ENCODE results near the gene ROR2. TPM values are rescaled to one million over a fixed set of nuclear protein-coding genes. Genes with fewer than 3 reads are reported as not detected.
A peak's percentile ranks its signal among the peaks of the same experiment; 100 is the strongest.
"Not testable (repeated sequence)": the region's sequence is repeated elsewhere in the genome, so short reads cannot be mapped to it uniquely, and the experiment has no call there.

The ROR2 gene
- 1 to 10 TPM in 2 of 3 donors, under 1 TPM in 1; 0.67 to 3.7 (median 2.8) TPM for polyA plus RNA-seq

GRCh38 chr9:91949946-91950664 lies at the start of gene ROR2:
TSS of gene ROR2 (minus strand) at chr9:91950228.
- WGBS, 3 donors, result 1% methylated on average over 64 to 81 of the region's 81 CpGs
- H3K27ac ChIP-seq (ENCODE audit: low read depth, low read length), result peak within 1 kb of the TSS; percentile 20

GRCh38 chr9:91995000-91995655 lies 45.1 kb upstream of the ROR2 start:
- no peak overlapping the region for H3K27ac ChIP-seq (ENCODE audit: low read depth, low read length)
- WGBS, 3 donors, result 15 to 34% (median 22%) methylated on average over 8 of the region's 8 CpGs

GRCh38 chr9:91994422-91994821 lies 44.4 kb upstream of the ROR2 start:
- no peak overlapping the region for H3K27ac ChIP-seq (ENCODE audit: low read depth, low read length)
- 13 to 39% (median 36%) methylated on average over 4 of the region's 4 CpGs for WGBS, 3 donors

GRCh38 chr9:91992461-91993041 lies 42.5 kb upstream of the ROR2 start:
- no peak overlapping the region for H3K27ac ChIP-seq (ENCODE audit: low read depth, low read length)
- 60 to 80% (median 74%) methylated on average over 12 of the region's 12 CpGs for WGBS, 3 donors

GRCh38 chr9:91991721-91992341 lies 41.8 kb upstream of the ROR2 start:
- 69 to 80% (median 73%) methylated on average over 20 of the region's 20 CpGs for WGBS, 3 donors
- H3K27ac ChIP-seq (ENCODE audit: low read depth, low read length), result no peak overlapping the region

GRCh38 chr9:91986248-91986647 lies 36.2 kb upstream of the ROR2 start:
- WGBS, 3 donors, result 89 to 94% (median 91%) methylated on average over 2 of the region's 2 CpGs
- no peak overlapping the region for H3K27ac ChIP-seq (ENCODE audit: low read depth, low read length)

GRCh38 chr9:91985692-91986091 lies 35.7 kb upstream of the ROR2 start:
- 79 to 85% (median 84%) methylated on average over 2 of the region's 2 CpGs for WGBS, 3 donors
- no peak overlapping the region for H3K27ac ChIP-seq (ENCODE audit: low read depth, low read length)

- 40 to 58% (median 56%) methylated on average over 6 of the region's 6 CpGs for WGBS, 3 donors
- no peak overlapping the region for H3K27ac ChIP-seq (ENCODE audit: low read depth, low read length)
Measured at GRCh38 chr9:91978740-91979414, 28.8 kb upstream of the ROR2 start.

- H3K27ac ChIP-seq (ENCODE audit: low read depth, low read length), result not testable (repeated sequence)
- 84 to 91% (median 90%) methylated on average over 2 of the region's 2 CpGs for WGBS, 3 donors
Measured at GRCh38 chr9:91975254-91975653, 25.2 kb upstream of the ROR2 start.

GRCh38 chr9:91972711-91973110 lies 22.7 kb upstream of the ROR2 start:
- H3K27ac ChIP-seq (ENCODE audit: low read depth, low read length), result no peak overlapping the region
- WGBS, 3 donors, result 51 to 73% (median 57%) methylated on average over 2 of the region's 2 CpGs

- H3K27ac ChIP-seq (ENCODE audit: low read depth, low read length), result no peak overlapping the region
- WGBS, 3 donors, result 57 to 70% (median 62%) methylated on average over 4 of the region's 4 CpGs
Measured at GRCh38 chr9:91972076-91972626, 22.1 kb upstream of the ROR2 start.

GRCh38 chr9:91967259-91967658 lies 17.2 kb upstream of the ROR2 start:
- no peak overlapping the region for H3K27ac ChIP-seq (ENCODE audit: low read depth, low read length)
- WGBS, 3 donors, result 77 to 92% (median 90%) methylated on average over 3 of the region's 3 CpGs

- 74 to 89% (median 89%) methylated on average over 2 of the region's 2 CpGs for WGBS, 3 donors
- H3K27ac ChIP-seq (ENCODE audit: low read depth, low read length), result no peak overlapping the region
Measured at GRCh38 chr9:91966503-91966902, 16.5 kb upstream of the ROR2 start.

- 65 to 83% (median 69%) methylated on average over 2 of the region's 2 CpGs for WGBS, 3 donors
- no peak overlapping the region for H3K27ac ChIP-seq (ENCODE audit: low read depth, low read length)
Measured at GRCh38 chr9:91963711-91964240, 13.7 kb upstream of the ROR2 start.

GRCh38 chr9:91960367-91960766 lies 10.3 kb upstream of the ROR2 start:
- WGBS, 3 donors, result 82 to 96% (median 89%) methylated on average over 1 of the region's 1 CpG

GRCh38 chr9:91958174-91958573 lies 8.1 kb upstream of the ROR2 start:
- 56 to 71% (median 68%) methylated on average over 5 of the region's 5 CpGs for WGBS, 3 donors
- no peak overlapping the region for H3K27ac ChIP-seq (ENCODE audit: low read depth, low read length)

More at GRCh38 chr9:91960367-91960766, 10.3 kb upstream of the ROR2 start:
- no peak overlapping the region for H3K27ac ChIP-seq (ENCODE audit: low read depth, low read length)

- H3K27ac ChIP-seq (ENCODE audit: low read depth, low read length), result no peak overlapping the region
- WGBS, 3 donors, result 24 to 25% (median 24%) methylated on average over 6 of the region's 6 CpGs
Measured at GRCh38 chr9:91954841-91955471, 4.9 kb upstream of the ROR2 start.

GRCh38 chr9:91953718-91954117 lies 3.7 kb upstream of the ROR2 start:
- no peak overlapping the region for H3K27ac ChIP-seq (ENCODE audit: low read depth, low read length)
- WGBS, 3 donors, result 82 to 88% (median 88%) methylated on average over 6 of the region's 6 CpGs

Measured in adipose tissue (tissue), 3 donors.